K562 (cell line): Measurements from ENCODE around the gene CCDC87. TPM values are rescaled to one million over a fixed set of nuclear protein-coding genes. Genes with fewer than 3 reads are reported as not detected.

Experiments used
- C11orf30 ChIP-seq: fragments of 450-650 bp; IDR thresholded peaks from 2 replicates; pipeline ENCODE4 v1.6.1; 2016; ENCODE audit warnings: low read depth, mild to moderate bottlenecking
- CHD4 ChIP-seq: fragments of 200-600 bp; sonication (generic); IDR thresholded peaks from 3 replicates; pipeline ENCODE4 v1.6.1; 2012; ENCODE audit warnings: low read depth, mild to moderate bottlenecking, mixed read lengths, low read length, inconsistent platforms; ENCODE audit not compliant: insufficient read depth, insufficient replicate concordance, poor library complexity, severe bottlenecking
- HBP1 ChIP-seq: fragments of 450-650 bp; formaldehyde crosslinking; IDR thresholded peaks from 2 replicates; pipeline ENCODE4 v1.4.0; 2022; ENCODE audit warnings: missing genetic modification characterization
- HSF4 ChIP-seq: fragments of 250-450 bp; sonication (Bioruptor Pico); IDR thresholded peaks from 2 replicates; pipeline ENCODE4 v2.1.2; 2022; ENCODE audit warnings: mild to moderate bottlenecking, moderate library complexity, borderline replicate concordance
- KLF13 ChIP-seq: fragments of 450-650 bp; IDR thresholded peaks from 2 replicates; pipeline ENCODE4 v1.6.1; 2016; ENCODE audit warnings: missing genetic modification characterization, low read depth, mild to moderate bottlenecking, missing compliant biosample characterization, moderate library complexity, borderline replicate concordance
- MECOM ChIP-seq: fragments of 250-450 bp; sonication (Bioruptor Pico); IDR thresholded peaks from 2 replicates; pipeline ENCODE4 v1.8.0; 2022; ENCODE audit warnings: inconsistent platforms
- MEIS2 ChIP-seq: fragments of 450-650 bp; IDR thresholded peaks from 2 replicates; pipeline ENCODE4 v1.6.1; 2014; ENCODE audit warnings: mild to moderate bottlenecking; ENCODE audit not compliant: partially characterized antibody
- SRSF3 ChIP-seq: fragments of 200-400 bp; formaldehyde crosslinking; IDR thresholded peaks from 2 replicates; pipeline ENCODE4 v1.6.1; 2016; ENCODE audit warnings: mild to moderate bottlenecking, low read length, moderate library complexity; ENCODE audit not compliant: insufficient read depth
- TAL1 ChIP-seq: fragments of 450-650 bp; IDR thresholded peaks from 2 replicates; pipeline ENCODE4 v1.6.1; 2016; ENCODE audit warnings: mild to moderate bottlenecking
- TCF15 ChIP-seq: fragments of 250-450 bp; sonication (Bioruptor Pico); IDR thresholded peaks from 2 replicates; pipeline ENCODE4 v1.8.0; 2022; ENCODE audit warnings: moderate library complexity, mild to moderate bottlenecking, inconsistent platforms
- TCF7L2 ChIP-seq: fragments of 150-350 bp; IDR thresholded peaks from 2 replicates; pipeline ENCODE4 v1.6.1; 2016; ENCODE audit warnings: low read depth, mild to moderate bottlenecking, low read length, moderate library complexity
- WHSC1 ChIP-seq: IDR thresholded peaks from one replicate; pipeline ENCODE4 v1.6.1; 2012; ENCODE audit warnings: low read length, control low read depth, inconsistent platforms
- ZNF121 ChIP-seq: sonication (generic); formaldehyde crosslinking; conservative IDR thresholded peaks from 2 replicates; pipeline ENCODE4 v1.8.0; 2022; ENCODE audit warnings: missing genetic modification reagents
- ZNF277 ChIP-seq: fragments of 250-450 bp; sonication (Bioruptor Pico); IDR thresholded peaks from 2 replicates; pipeline ENCODE4 v1.8.0; 2022; ENCODE audit warnings: inconsistent platforms, mild to moderate bottlenecking, moderate library complexity, borderline replicate concordance
- ZNF449 ChIP-seq: fragments of 250-450 bp; sonication (Bioruptor Pico); IDR thresholded peaks from 2 replicates; pipeline ENCODE4 v1.8.0; 2022; ENCODE audit warnings: moderate library complexity, mild to moderate bottlenecking, inconsistent platforms
- ZNF785 ChIP-seq: fragments of 250-450 bp; sonication (Bioruptor Pico); IDR thresholded peaks from 2 replicates; pipeline ENCODE4 v1.4.0; 2020; ENCODE audit warnings: mild to moderate bottlenecking
- ZZZ3 ChIP-seq: fragments of 450-650 bp; IDR thresholded peaks from 2 replicates; pipeline ENCODE4 v1.6.1; 2016; ENCODE audit warnings: antibody characterized with exemption, mild to moderate bottlenecking, moderate library complexity
- polyA plus RNA-seq, 8 experiments: library from polyadenylated mRNA; depleted of rRNA in 4 of 8; stranded (reverse) in 5 of 8; unstranded in 3 of 8; fragments of >200 nt; fragmentation: Nextera tagmentation in 2 of 8; fragmentation: Illumina TruSeq in 1 of 8; extraction: Ambion mirVana in 2 of 8; extraction: Trizol in 1 of 8; gene quantifications; 2 replicates each; pipeline versions ENCODE4 v1.2.1 to v1.2.3, GENCODE V29; 2011 to 2014; ENCODE audit warnings: inconsistent platforms in 1 of 8, missing spikeins in 1 of 8
- total RNA-seq, 7 experiments: library from RNA; depleted of rRNA in 6 of 7; stranded (reverse); fragments of >200 nt in 6 of 7; fragmentation: Illumina TruSeq in 2 of 7; extraction: Trizol in 2 of 7; gene quantifications; 2 replicates each; pipeline versions ENCODE4 v1.2.1 to v1.2.3, GENCODE V29; 2011 to 2021; ENCODE audit warnings: low replicate concordance in 1 of 7
- TF ChIP-seq, protein P1 (sequence below): fragments of 250-450 bp; sonication (Bioruptor Pico); IDR thresholded peaks from 2 replicates; pipeline ENCODE4 v1.8.0; 2021; ENCODE audit warnings: borderline replicate concordance, mild to moderate bottlenecking, moderate library complexity; ENCODE audit not compliant: poor library complexity, severe bottlenecking
- TF ChIP-seq, protein P2 (sequence below): fragments of 450-650 bp; IDR thresholded peaks from 2 replicates; pipeline ENCODE4 v1.6.1; 2017; ENCODE audit warnings: antibody characterized with exemption

CCDC87 gene
- total and polyA plus RNA-seq, 9 of the 15 experiments (the other 6 are each of a cell fraction or from before 2014, with no cell fraction given) = 0.03 to 0.44 (median 0.15) TPM; not detected in 1

GRCh38 chr11:66616379-66617154 is 23.7 kb upstream of the CCDC87 start, which contains the start of gene RBM14 (continued):
- no peak for TF ChIP-seq ZNF449 (CRISPR knock-in tag)
- TF ChIP-seq SRSF3 = no peak
- TF ChIP-seq C11orf30 = peak; percentile 67
- TF ChIP-seq, protein P1, sequence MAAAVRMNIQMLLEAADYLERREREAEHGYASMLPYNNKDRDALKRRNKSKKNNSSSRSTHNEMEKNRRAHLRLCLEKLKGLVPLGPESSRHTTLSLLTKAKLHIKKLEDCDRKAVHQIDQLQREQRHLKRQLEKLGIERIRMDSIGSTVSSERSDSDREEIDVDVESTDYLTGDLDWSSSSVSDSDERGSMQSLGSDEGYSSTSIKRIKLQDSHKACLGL = peak; percentile 9
- no peak for TF ChIP-seq ZNF277
- no peak for TF ChIP-seq HBP1 (CRISPR knock-in tag)
- no peak for TF ChIP-seq TAL1
- TF ChIP-seq ZZZ3 = peak; percentile 33
- 0 out of 2 replicates have a peak, but pooled peaks have one; percentile 22 for TF ChIP-seq KLF13 (tag)
- no peak for TF ChIP-seq CHD4
- TF ChIP-seq MECOM (CRISPR knock-in tag) = no peak
- no peak for TF ChIP-seq TCF15 (CRISPR knock-in tag)
- TF ChIP-seq, protein P2, sequence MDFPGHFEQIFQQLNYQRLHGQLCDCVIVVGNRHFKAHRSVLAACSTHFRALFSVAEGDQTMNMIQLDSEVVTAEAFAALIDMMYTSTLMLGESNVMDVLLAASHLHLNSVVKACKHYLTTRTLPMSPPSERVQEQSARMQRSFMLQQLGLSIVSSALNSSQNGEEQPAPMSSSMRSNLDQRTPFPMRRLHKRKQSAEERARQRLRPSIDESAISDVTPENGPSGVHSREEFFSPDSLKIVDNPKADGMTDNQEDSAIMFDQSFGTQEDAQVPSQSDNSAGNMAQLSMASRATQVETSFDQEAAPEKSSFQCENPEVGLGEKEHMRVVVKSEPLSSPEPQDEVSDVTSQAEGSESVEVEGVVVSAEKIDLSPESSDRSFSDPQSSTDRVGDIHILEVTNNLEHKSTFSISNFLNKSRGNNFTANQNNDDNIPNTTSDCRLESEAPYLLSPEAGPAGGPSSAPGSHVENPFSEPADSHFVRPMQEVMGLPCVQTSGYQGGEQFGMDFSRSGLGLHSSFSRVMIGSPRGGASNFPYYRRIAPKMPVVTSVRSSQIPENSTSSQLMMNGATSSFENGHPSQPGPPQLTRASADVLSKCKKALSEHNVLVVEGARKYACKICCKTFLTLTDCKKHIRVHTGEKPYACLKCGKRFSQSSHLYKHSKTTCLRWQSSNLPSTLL = no peak
- TF ChIP-seq ZNF121 (CRISPR knock-in tag) = no peak
- TF ChIP-seq TCF7L2 = no peak
- TF ChIP-seq ZNF785 (CRISPR knock-in tag) = no peak
- TF ChIP-seq MEIS2 = peak; percentile 75
- TF ChIP-seq WHSC1 = no peak
- TF ChIP-seq HSF4 (CRISPR knock-in tag) = no peak
